Nephron (organoid): ENCODE measurements around the gene MTCH1.

Experiments used
- H3K27ac Mint-ChIP-seq, 3 experiments: 2 replicates each; pipeline ENCODE4 v1.8.0; 2020; ENCODE audit warnings: mixed read lengths in 3 of 3, mild to moderate bottlenecking in 2 of 3, moderate library complexity in 1 of 3
- H3K27me3 Mint-ChIP-seq: 2 replicates; pipeline ENCODE4 v1.8.0; 2021; ENCODE audit warnings: low read depth, mild to moderate bottlenecking, moderate library complexity, mixed read lengths
- H3K36me3 Mint-ChIP-seq: 2 replicates; pipeline ENCODE4 v1.8.0; 2020; ENCODE audit warnings: low read depth, mixed read lengths
- H3K4me1 Mint-ChIP-seq: 2 replicates; pipeline ENCODE4 v1.8.0; 2020; ENCODE audit warnings: mixed read lengths
- H3K4me3 Mint-ChIP-seq, 3 experiments: 2 replicates each; pipeline ENCODE4 v1.8.0; 2020; ENCODE audit warnings: mild to moderate bottlenecking in 3 of 3, mixed read lengths in 3 of 3, moderate library complexity in 2 of 3
- H3K9me3 Mint-ChIP-seq: 2 replicates; pipeline ENCODE4 v1.8.0; 2020; ENCODE audit warnings: mixed read lengths
- CTCF ChIP-seq, 3 experiments: fragments of 200-600 bp; sonication (generic); IDR thresholded peaks; one replicate each; pipeline ENCODE4 v1.5.0; 2021; ENCODE audit warnings: antibody characterized with exemption in 3 of 3; ENCODE audit not compliant: unreplicated experiment in 3 of 3

The MTCH1 gene

DNA sequence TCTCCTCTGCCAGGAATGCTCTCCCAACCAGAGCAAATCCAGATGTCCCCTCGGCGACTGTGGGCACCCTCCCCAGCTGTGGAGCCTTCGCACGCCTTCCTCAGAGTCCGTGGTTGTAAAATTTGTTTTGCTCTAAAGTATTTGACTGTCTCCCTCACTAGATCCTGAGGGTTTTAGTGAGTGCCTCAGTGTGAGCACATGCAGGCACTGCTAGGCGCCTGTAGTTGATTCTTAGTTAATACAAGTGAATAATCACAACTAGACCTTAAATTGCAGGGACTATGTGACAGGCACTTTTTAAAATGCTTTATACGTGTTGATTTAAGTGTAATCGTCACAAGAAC lies 680 bp upstream of the MTCH1 start:
- TF ChIP-seq CTCF (IDR thresholded peaks at IDR 0.05; ENCODE audit: unreplicated experiment in 3 of 3), result no peak
- Mint-ChIP-seq H3K27ac (peak overlapping the region; percentile 100), H3K4me3 (peak overlapping the region; percentile 94 to 100 (median 95)), H3K9me3 (no peaks in the 10 kb centered on the region), H3K36me3 (peaks cover 5% of the 10 kb centered on the region), H3K4me1 (peaks cover 21% of the 10 kb centered on the region), H3K27me3 (no peaks in the 10 kb centered on the region)

DNA sequence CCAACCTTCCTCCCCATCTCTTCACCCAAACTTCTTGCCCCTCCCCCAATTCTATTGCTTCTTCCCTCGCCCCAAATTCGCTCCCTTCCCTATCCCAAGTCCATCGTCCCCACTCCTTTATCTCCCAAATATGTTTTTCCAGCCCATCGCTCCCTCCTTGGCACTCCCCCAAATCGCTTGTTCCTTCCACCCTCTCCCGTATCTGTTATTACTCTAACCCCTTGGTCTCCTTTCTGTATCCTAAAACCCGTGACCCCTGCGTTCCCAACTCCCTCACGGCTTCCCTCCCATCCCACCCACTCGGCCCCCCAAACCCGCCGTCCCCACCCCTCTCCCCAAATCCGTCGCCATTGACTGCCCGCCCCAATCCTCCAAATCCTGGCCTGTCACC lies 584 bp downstream of the MTCH1 start:
- no peak overlapping the region for H3K4me3 Mint-ChIP-seq
- no peak overlapping the region for H3K27ac Mint-ChIP-seq
- H3K9me3 Mint-ChIP-seq, result no peaks in the 10 kb centered on the region
- peaks cover 30% of the 10 kb centered on the region for H3K4me1 Mint-ChIP-seq
- no peak for TF ChIP-seq CTCF (IDR thresholded peaks at IDR 0.05; ENCODE audit: unreplicated experiment in 3 of 3)
- H3K36me3 Mint-ChIP-seq, result peaks cover 9% of the 10 kb centered on the region
- H3K27me3 Mint-ChIP-seq, result no peaks in the 10 kb centered on the region

- Mint-ChIP-seq H3K4me1 (peaks cover 36% of the 10 kb centered on the region), H3K27ac (no peak overlapping the region), H3K27me3 (no peaks in the 10 kb centered on the region), H3K9me3 (no peaks in the 10 kb centered on the region), H3K4me3 (no peak overlapping the region), H3K36me3 (peaks cover 12% of the 10 kb centered on the region)
- no peak for TF ChIP-seq CTCF (IDR thresholded peaks at IDR 0.05; ENCODE audit: unreplicated experiment in 3 of 3)
Measured at GRCh38 chr6:36984581-36985416, 1.2 kb downstream of the MTCH1 start.

- Mint-ChIP-seq H3K27me3 (no peaks in the 10 kb centered on the region), H3K9me3 (no peaks in the 10 kb centered on the region)
- no peak for TF ChIP-seq CTCF (IDR thresholded peaks at IDR 0.05; ENCODE audit: unreplicated experiment in 3 of 3)
Measured at GRCh38 chr6:36983538-36983937, 2.5 kb downstream of the MTCH1 start.

DNA sequence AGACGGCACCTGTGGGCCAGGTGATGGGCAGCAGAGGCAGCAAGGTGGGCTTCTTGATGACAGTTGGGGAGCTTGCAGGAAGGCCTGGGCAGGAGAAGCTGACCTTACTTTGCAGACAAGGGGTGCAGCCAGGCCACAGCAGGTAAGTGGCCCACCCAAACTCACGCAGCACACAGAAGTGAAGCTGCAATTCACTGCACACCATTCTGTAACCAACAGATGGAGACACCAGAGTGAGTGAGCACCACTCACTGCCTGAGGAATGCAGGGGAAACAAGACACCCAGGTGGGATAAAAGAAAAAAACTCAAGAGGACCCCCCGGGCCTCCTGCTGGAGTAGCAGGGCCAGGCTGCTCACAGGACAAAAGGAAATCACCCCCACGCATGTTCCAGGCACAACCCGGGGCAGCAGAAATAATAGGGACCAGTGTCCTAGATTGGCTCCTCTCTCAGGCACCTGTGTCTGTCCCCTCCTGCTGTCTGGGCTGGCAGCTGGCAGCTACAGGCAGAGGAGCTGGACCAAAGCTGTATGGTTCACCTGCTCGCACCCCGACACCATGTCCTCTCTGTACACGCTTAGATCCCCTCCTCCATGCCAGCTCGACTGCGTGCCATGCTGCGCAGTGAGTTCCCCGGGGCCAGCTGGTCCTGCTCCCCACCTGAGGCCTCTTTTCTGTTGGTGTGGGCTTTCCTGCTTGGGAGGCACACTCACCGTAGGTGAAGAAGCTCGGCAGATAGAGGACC lies 4.9 kb downstream of the MTCH1 start:
- TF ChIP-seq CTCF (IDR thresholded peaks at IDR 0.05; ENCODE audit: unreplicated experiment in 3 of 3), result no peak
- no peaks in the 10 kb centered on the region for H3K27me3 Mint-ChIP-seq
- H3K27ac Mint-ChIP-seq, result peak overlapping the region in 1 of 3 experiments; percentile 36
- H3K4me3 Mint-ChIP-seq, result peak overlapping the region in 1 of 3 experiments; percentile 22
- H3K36me3 Mint-ChIP-seq, result peaks cover 29% of the 10 kb centered on the region
- H3K9me3 Mint-ChIP-seq, result no peaks in the 10 kb centered on the region
- H3K4me1 Mint-ChIP-seq, result peaks cover 31% of the 10 kb centered on the region

More at GRCh38 chr6:36983538-36983937, 2.5 kb downstream of the MTCH1 start:
- Mint-ChIP-seq H3K4me1 (peaks cover 46% of the 10 kb centered on the region), H3K36me3 (peaks cover 15% of the 10 kb centered on the region), H3K27ac (no peak overlapping the region), H3K4me3 (no peak overlapping the region)
